ENCODE data around the gene SMOC1.

DNA sequence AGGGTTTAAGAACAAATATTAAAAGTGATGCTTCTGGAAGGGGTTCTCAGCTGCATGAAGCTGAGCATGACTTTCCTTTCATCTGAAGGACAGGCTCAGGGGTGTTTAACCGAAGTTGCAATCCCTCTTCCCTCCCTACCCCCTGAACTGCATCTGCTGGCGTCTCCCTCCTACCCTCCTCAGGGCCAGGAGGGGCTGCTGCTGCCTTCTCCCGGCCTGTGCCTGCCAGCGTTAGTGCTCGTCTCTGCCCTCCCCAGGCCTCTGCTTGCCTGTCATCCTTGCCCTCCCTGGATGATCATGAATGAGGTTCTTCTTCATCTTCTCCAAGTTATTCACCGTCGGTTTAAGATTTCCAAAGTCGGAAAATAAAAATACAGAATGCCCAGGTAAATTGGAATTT is 12.2 kb downstream of the SMOC1 start:
- TF ChIP-seq, protein P1, sequence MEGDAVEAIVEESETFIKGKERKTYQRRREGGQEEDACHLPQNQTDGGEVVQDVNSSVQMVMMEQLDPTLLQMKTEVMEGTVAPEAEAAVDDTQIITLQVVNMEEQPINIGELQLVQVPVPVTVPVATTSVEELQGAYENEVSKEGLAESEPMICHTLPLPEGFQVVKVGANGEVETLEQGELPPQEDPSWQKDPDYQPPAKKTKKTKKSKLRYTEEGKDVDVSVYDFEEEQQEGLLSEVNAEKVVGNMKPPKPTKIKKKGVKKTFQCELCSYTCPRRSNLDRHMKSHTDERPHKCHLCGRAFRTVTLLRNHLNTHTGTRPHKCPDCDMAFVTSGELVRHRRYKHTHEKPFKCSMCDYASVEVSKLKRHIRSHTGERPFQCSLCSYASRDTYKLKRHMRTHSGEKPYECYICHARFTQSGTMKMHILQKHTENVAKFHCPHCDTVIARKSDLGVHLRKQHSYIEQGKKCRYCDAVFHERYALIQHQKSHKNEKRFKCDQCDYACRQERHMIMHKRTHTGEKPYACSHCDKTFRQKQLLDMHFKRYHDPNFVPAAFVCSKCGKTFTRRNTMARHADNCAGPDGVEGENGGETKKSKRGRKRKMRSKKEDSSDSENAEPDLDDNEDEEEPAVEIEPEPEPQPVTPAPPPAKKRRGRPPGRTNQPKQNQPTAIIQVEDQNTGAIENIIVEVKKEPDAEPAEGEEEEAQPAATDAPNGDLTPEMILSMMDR (IDR thresholded peaks at IDR 0.05), result no peak
- no peak for TF ChIP-seq POLR2A (IDR thresholded peaks at IDR 0.05)
